K562 (cell line): ENCODE results near the gene HSD17B1. TPM values are rescaled to one million over a fixed set of nuclear protein-coding genes. Genes with fewer than 3 reads are reported as not detected.

Source experiments
- ATAC-seq: fragments of 200-7000 bp; cut with Tn5 transposase; 3 replicates; pipeline ENCODE4 v1.9.1; 2020; ENCODE audit warnings: moderate library complexity
- BruUV-seq: library from RNA; stranded (reverse); fragments of 400-500 nt; replicated peaks from 2 replicates; lab custom pipeline; 2021; lab: Mats Ljungman, UMichigan
- CTCF ChIA-PET: fragments of 300-600 bp; formaldehyde crosslinking; extraction: SDS; loops from one replicate; lab custom pipeline; 2021; ENCODE audit warnings: low intra/inter-chr PET ratio; lab: Yijun Ruan, JAX
- POLR2A ChIA-PET: fragments of 300-600, 350-650 bp; sonication (Branson Sonifier 250); formaldehyde crosslinking; extraction: SDS; loops from one replicate; lab custom pipeline; 2021; ENCODE audit warnings: antibody characterized with exemption, inconsistent platforms; lab: Yijun Ruan, JAX
- DNase-seq, 4 experiments: peaks; one replicate each; pipeline versions ENCODE4 v3.0.0 to v3.0.0-alpha.2; 2011 to 2018; ENCODE audit warnings: low spot score in 3 of 4, mixed read lengths in 3 of 4; ENCODE audit errors: extremely low read depth in 1 of 4
- FAIRE-seq: peaks from 2 replicates; lab custom pipeline; 2011; peaks lifted over from hg19 to GRCh38; lab: Jason Lieb, UNC
- H2AFZ ChIP-seq: 2 replicates; pipeline ENCODE4 v1.6.0; 2011; ENCODE audit warnings: low read depth, low read length, control low read depth, inconsistent platforms
- H3K27ac ChIP-seq: fragments of 200-600 bp; 3 replicates; pipeline ENCODE4 v1.8.0; 2011; ENCODE audit warnings: low read depth, mild to moderate bottlenecking, control low read depth, inconsistent platforms, low read length, moderate library complexity, mixed read lengths; ENCODE audit errors: extremely low read depth
- H3K27me3 ChIP-seq, 2 experiments: fragments of 300-600 bp in 1 of 2; 2 replicates in 1 of 2; 3 replicates in 1 of 2; pipeline versions ENCODE4 v1.6.0 to v1.8.0; 2011; ENCODE audit warnings: inconsistent platforms in 2 of 2, low read length in 2 of 2, mild to moderate bottlenecking in 1 of 2, mixed read lengths in 1 of 2, moderate library complexity in 1 of 2; ENCODE audit not compliant: control insufficient read depth in 2 of 2, insufficient read depth in 2 of 2
- H3K36me3 ChIP-seq: fragments of 300-600 bp; 3 replicates; pipeline ENCODE4 v1.8.0; 2011; ENCODE audit warnings: mild to moderate bottlenecking, low read length, inconsistent platforms; ENCODE audit not compliant: control insufficient read depth, insufficient read depth
- H3K4me1 ChIP-seq, 2 experiments: fragments of 200-600 bp in 1 of 2; replicated peaks in 1 of 2; 2 replicates in 1 of 2; 3 replicates in 1 of 2; pipeline versions ENCODE4 v1.5.1 to v1.8.0; 2011; ENCODE audit warnings: inconsistent platforms in 2 of 2, low read length in 2 of 2, mild to moderate bottlenecking in 1 of 2, mixed read lengths in 1 of 2, moderate library complexity in 1 of 2; ENCODE audit not compliant: control insufficient read depth in 2 of 2, insufficient read depth in 2 of 2
- H3K4me2 ChIP-seq: 2 replicates; pipeline ENCODE4 v1.6.1; 2011; ENCODE audit warnings: low read length, control low read depth, inconsistent platforms, mixed read lengths; ENCODE audit not compliant: insufficient read depth
- H3K4me3 ChIP-seq: fragments of 200-600 bp; sonication (generic), shearing (Covaris generic); 2 replicates; pipeline ENCODE4 v1.5.1; 2016; ENCODE audit warnings: control low read depth, inconsistent platforms
- H3K79me2 ChIP-seq: fragments of 200-600 bp; 3 replicates; pipeline ENCODE4 v1.8.0; 2011; ENCODE audit warnings: low read length, inconsistent platforms; ENCODE audit not compliant: control insufficient read depth, insufficient read depth
- H3K9ac ChIP-seq, 2 experiments: 2 replicates each; pipeline versions ENCODE4 v1.6.0 to v1.6.1; 2011; ENCODE audit warnings: low read depth in 2 of 2, low read length in 2 of 2, control low read depth in 1 of 2, inconsistent platforms in 1 of 2, mild to moderate bottlenecking in 1 of 2, mixed read lengths in 1 of 2; ENCODE audit not compliant: insufficient read depth in 1 of 2
- H3K9me1 ChIP-seq: one replicate; pipeline ENCODE4 v1.6.0; 2011; ENCODE audit warnings: inconsistent platforms, mild to moderate bottlenecking, low read length, moderate library complexity; ENCODE audit not compliant: control insufficient read depth, insufficient read depth
- H3K9me3 ChIP-seq: replicated peaks from 2 replicates; pipeline ENCODE4 v1.5.1; 2011; ENCODE audit warnings: low read depth, low read length, inconsistent platforms; ENCODE audit not compliant: control insufficient read depth, insufficient read depth
- H4K20me1 ChIP-seq: replicated peaks from 2 replicates; pipeline ENCODE4 v1.6.1; 2011; ENCODE audit warnings: low read length, inconsistent platforms, mixed read lengths; ENCODE audit not compliant: control insufficient read depth, insufficient read depth
- ARNT ChIP-seq, 2 experiments: fragments of 450-650 bp; IDR thresholded peaks; 2 replicates each; pipeline ENCODE4 v1.6.1; 2016; ENCODE audit warnings: mild to moderate bottlenecking in 1 of 2
- CREM ChIP-seq: IDR thresholded peaks from 2 replicates; pipeline ENCODE4 v1.6.1; 2014; ENCODE audit warnings: antibody characterized with exemption, low read depth
- EGR1 ChIP-seq: fragments of 450-650 bp; conservative IDR thresholded peaks from 2 replicates; pipeline ENCODE4 v1.6.1; 2017; ENCODE audit warnings: mild to moderate bottlenecking
- HMG20A ChIP-seq: fragments of 450-650 bp; formaldehyde crosslinking; conservative IDR thresholded peaks from 2 replicates; pipeline ENCODE4 v1.4.0; 2020; ENCODE audit warnings: mild to moderate bottlenecking, mixed read lengths
- NCOR1 ChIP-seq: fragments of 450-650 bp; IDR thresholded peaks from 2 replicates; pipeline ENCODE4 v1.6.1; 2016; ENCODE audit warnings: mild to moderate bottlenecking, moderate library complexity
- SMAD1 ChIP-seq: fragments of 150-350 bp; IDR thresholded peaks from 2 replicates; pipeline ENCODE4 v1.6.1; 2014; ENCODE audit warnings: low read length, low read depth; ENCODE audit not compliant: partially characterized antibody
- SMARCA4 ChIP-seq: fragments of 450-650 bp; IDR thresholded peaks from 2 replicates; pipeline ENCODE4 v1.6.1; 2016
- SRSF9 ChIP-seq: fragments of 200-400 bp; formaldehyde crosslinking; IDR thresholded peaks from 2 replicates; pipeline ENCODE4 v1.6.1; 2017; ENCODE audit warnings: low read depth, low read length, borderline replicate concordance
- ZBTB34 ChIP-seq: fragments of 250-450 bp; sonication (Bioruptor Pico); IDR thresholded peaks from 2 replicates; pipeline ENCODE4 v1.8.0; 2021; ENCODE audit warnings: mild to moderate bottlenecking, moderate library complexity
- ZFX ChIP-seq: sonication (generic); formaldehyde crosslinking; IDR thresholded peaks from 2 replicates; pipeline ENCODE4 v1.8.0; 2022; ENCODE audit warnings: mild to moderate bottlenecking, missing genetic modification reagents, moderate library complexity
- ZNF175 ChIP-seq: fragments of 200-800 bp; sonication (Bioruptor generic); IDR thresholded peaks from 2 replicates; pipeline ENCODE4 v1.6.1; 2016; ENCODE audit warnings: low read depth, mild to moderate bottlenecking, missing genetic modification characterization, missing compliant biosample characterization
- ZNF253 ChIP-seq: fragments of 250-450 bp; sonication (Bioruptor Pico); conservative IDR thresholded peaks from 2 replicates; pipeline ENCODE4 v1.6.1; 2021; ENCODE audit warnings: mild to moderate bottlenecking
- ZNF589 ChIP-seq: fragments of 200-800 bp; sonication (Bioruptor generic); IDR thresholded peaks from 2 replicates; pipeline ENCODE4 v1.6.1; 2016; ENCODE audit warnings: low read depth, missing genetic modification characterization, missing compliant biosample characterization
- WGBS: fragments of 100-300 bp; shearing (Covaris generic); methylation state at CpG from one replicate; pipeline ENCODE4 v1.1.6; 2016; ENCODE audit warnings: low coverage, mixed read lengths; ENCODE audit not compliant: insufficient coverage; ENCODE audit errors: missing lambda C conversion rate; 5-methylcytosine and 5-hydroxymethylcytosine counted together
- in situ Hi-C: fragments of 300-500 bp; cut with MboI; formaldehyde crosslinking; loops from 4 replicates; pipeline ENCODE4 v1.15.0; 2018; ENCODE audit warnings: inconsistent platforms, mixed read lengths
- intact Hi-C: fragments of 100-400 bp; cut with micrococcal nuclease; formaldehyde crosslinking; loops from 2 replicates; pipeline ENCODE4 v1.14.2; 2022
- polyA plus RNA-seq, 8 experiments: library from polyadenylated mRNA; depleted of rRNA in 4 of 8; stranded (reverse) in 5 of 8; unstranded in 3 of 8; fragments of >200 nt; fragmentation: Nextera tagmentation in 2 of 8; fragmentation: Illumina TruSeq in 1 of 8; extraction: Ambion mirVana in 2 of 8; extraction: Trizol in 1 of 8; gene quantifications; 2 replicates each; pipeline versions ENCODE4 v1.2.1 to v1.2.3, GENCODE V29; 2011 to 2014; ENCODE audit warnings: inconsistent platforms in 1 of 8, missing spikeins in 1 of 8
- total RNA-seq, 7 experiments: library from RNA; depleted of rRNA in 6 of 7; stranded (reverse); fragments of >200 nt in 6 of 7; fragmentation: Illumina TruSeq in 2 of 7; extraction: Trizol in 2 of 7; gene quantifications; 2 replicates each; pipeline versions ENCODE4 v1.2.1 to v1.2.3, GENCODE V29; 2011 to 2021; ENCODE audit warnings: low replicate concordance in 1 of 7
- TF ChIP-seq, protein P1 (sequence below): fragments of 200-800 bp; sonication (Bioruptor generic); IDR thresholded peaks from 2 replicates; pipeline ENCODE4 v1.6.1; 2017; ENCODE audit warnings: missing genetic modification characterization, missing compliant biosample characterization
- TF ChIP-seq, protein P2 (sequence below): IDR thresholded peaks from 2 replicates; pipeline ENCODE4 v1.6.1; 2016; ENCODE audit warnings: missing genetic modification characterization, missing compliant biosample characterization

Gene HSD17B1
- total and polyA plus RNA-seq, 9 of the 15 experiments (the other 6 are each of a cell fraction or from before 2014, with no cell fraction given): 0.55 to 21.1 (median 3.6) TPM

- H4K20me1 ChIP-seq: no peaks in the 10 kb centered on the region
- peaks cover 51 to 69% of the 10 kb centered on the region in 2 experiments for H3K4me1 ChIP-seq
- ChIA-PET POLR2A (interaction anchor here (0.6 to 3.9 kb wide), 23 partner anchors 8 to 461 kb away, joined by 3 to 15 read pairs (median 4); partner anchors contain the start of genes CAVIN1, NAGLU, PSMC3IP and PTGES3L), CTCF (interaction anchor here (1.1 to 1.6 kb wide), 3 partner anchors 9 to 197 kb away, joined by 4 to 6 read pairs (median 5); no protein-coding TSS in a partner anchor)
- no peaks in the 10 kb centered on the region for H3K9me3 ChIP-seq
- intact Hi-C loops (loop anchor here (5.0 kb wide), 4 partner anchors 47 to 197 kb away; no protein-coding TSS in a partner anchor), in situ Hi-C loops (no loop called here)
- no peak overlapping the region for H3K4me3 ChIP-seq
- H3K27ac ChIP-seq: peak overlapping the region; percentile 86
- no TSS peak for BruUV-seq
- H3K9me1 ChIP-seq: peaks cover 7% of the 10 kb centered on the region
- FAIRE-seq (peak; percentile 84), ATAC-seq (peak; percentile 78), DNase-seq (peak; percentile 72 to 93 (median 84))
- peaks cover 83% of the 10 kb centered on the region for H3K36me3 ChIP-seq
- peak overlapping the region; percentile 62 to 86; a peak in 3 of 4 replicates for H3K9ac ChIP-seq
- no peak overlapping the region for H2AFZ ChIP-seq
- peaks cover 11% of the 10 kb centered on the region; the same call in 1 of the 3 replicates for H3K79me2 ChIP-seq
- peak overlapping the region; percentile 63 for H3K4me2 ChIP-seq
- H3K27me3 ChIP-seq: no peaks in the 10 kb centered on the region
- 6% methylated on average over 6 of the region's 6 CpGs for WGBS
- TF ChIP-seq ARNT (IDR thresholded peaks at IDR 0.05) (0 out of 4 replicates have a peak, but pooled peaks of 1 of the 2 experiments have one; percentile 8), ZNF253 (CRISPR knock-in tag) (no peak), ZFX (0 out of 2 replicates have a peak, but pooled peaks have one; percentile 18), ZBTB34 (CRISPR knock-in tag) (no peak), SMARCA4 (peak; percentile 50), ZNF175 (CRISPR knock-in tag) (peak; percentile 47; the same call in 1 of the 2 replicates), ZNF589 (CRISPR knock-in tag) (0 out of 2 replicates have a peak, but pooled peaks have one; percentile 22), EGR1 (no peak), SMAD1 (peak; percentile 88), CREM (peak; percentile 52; the same call in 1 of the 2 replicates), HMG20A (no peak), NCOR1 (peak; percentile 78), SRSF9 (no peak)
- TF ChIP-seq, protein P1, sequence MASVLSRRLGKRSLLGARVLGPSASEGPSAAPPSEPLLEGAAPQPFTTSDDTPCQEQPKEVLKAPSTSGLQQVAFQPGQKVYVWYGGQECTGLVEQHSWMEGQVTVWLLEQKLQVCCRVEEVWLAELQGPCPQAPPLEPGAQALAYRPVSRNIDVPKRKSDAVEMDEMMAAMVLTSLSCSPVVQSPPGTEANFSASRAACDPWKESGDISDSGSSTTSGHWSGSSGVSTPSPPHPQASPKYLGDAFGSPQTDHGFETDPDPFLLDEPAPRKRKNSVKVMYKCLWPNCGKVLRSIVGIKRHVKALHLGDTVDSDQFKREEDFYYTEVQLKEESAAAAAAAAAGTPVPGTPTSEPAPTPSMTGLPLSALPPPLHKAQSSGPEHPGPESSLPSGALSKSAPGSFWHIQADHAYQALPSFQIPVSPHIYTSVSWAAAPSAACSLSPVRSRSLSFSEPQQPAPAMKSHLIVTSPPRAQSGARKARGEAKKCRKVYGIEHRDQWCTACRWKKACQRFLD (CRISPR knock-in tag): peak; percentile 7; the same call in 1 of the 2 replicates
- TF ChIP-seq, protein P2, sequence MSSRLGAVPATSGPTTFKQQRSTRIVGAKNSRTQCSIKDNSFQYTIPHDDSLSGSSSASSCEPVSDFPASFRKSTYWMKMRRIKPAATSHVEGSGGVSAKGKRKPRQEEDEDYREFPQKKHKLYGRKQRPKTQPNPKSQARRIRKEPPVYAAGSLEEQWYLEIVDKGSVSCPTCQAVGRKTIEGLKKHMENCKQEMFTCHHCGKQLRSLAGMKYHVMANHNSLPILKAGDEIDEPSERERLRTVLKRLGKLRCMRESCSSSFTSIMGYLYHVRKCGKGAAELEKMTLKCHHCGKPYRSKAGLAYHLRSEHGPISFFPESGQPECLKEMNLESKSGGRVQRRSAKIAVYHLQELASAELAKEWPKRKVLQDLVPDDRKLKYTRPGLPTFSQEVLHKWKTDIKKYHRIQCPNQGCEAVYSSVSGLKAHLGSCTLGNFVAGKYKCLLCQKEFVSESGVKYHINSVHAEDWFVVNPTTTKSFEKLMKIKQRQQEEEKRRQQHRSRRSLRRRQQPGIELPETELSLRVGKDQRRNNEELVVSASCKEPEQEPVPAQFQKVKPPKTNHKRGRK (tag): no peak
Observed at GRCh38 chr17:42518755-42519545, 33.8 kb upstream of the HSD17B1 start.
